ENCODE data around the gene TAF1C. TPM values are rescaled to one million over a fixed set of nuclear protein-coding genes. Genes with fewer than 3 reads are reported as not detected.

TAF1C gene
- total RNA-seq, 1 experiment from 2014 or later, result 89.7 TPM

DNA sequence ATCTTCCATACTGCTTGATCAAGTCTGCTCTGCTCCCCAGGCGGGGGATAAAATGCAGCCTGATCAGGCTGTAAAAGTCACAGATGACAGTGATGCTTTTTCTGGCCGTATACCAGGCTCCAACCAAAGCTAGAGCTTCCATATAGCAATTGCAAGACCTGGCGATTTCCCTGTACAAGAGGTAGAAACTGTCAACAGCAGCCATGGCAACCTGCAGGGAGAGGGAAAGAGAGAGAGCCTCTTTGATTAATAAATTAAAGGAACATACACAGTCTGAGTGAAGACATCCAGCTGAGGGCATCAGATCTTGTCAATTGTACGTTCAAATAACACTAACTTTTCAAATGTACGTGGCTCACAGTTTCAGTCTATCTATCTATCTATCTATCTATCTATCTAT, 55.7 kb downstream of the TAF1C start:
- no peaks in the 10 kb centered on the region for H3K27me3 Mint-ChIP-seq (ENCODE audit: low read depth)
- no peak overlapping the region for H3K4me3 Mint-ChIP-seq
- peaks cover 34% of the 10 kb centered on the region for H3K36me3 Mint-ChIP-seq
- CTCF ChIA-PET, result no interaction called here
- H3K27ac Mint-ChIP-seq, result no peak overlapping the region
- H3K9me3 Mint-ChIP-seq, result no peaks in the 10 kb centered on the region
- no peak for ATAC-seq
- H3K4me1 Mint-ChIP-seq, result peaks cover 13% of the 10 kb centered on the region
- TF ChIP-seq NR3C1 (CRISPR knock-in tag; conservative IDR thresholded peaks at IDR 0.05; ENCODE audit: low read depth) (no peak), ESRRA (CRISPR knock-in tag; IDR thresholded peaks at IDR 0.05; ENCODE audit: borderline replicate concordance) (no peak), NFYB (CRISPR knock-in tag; conservative IDR thresholded peaks at IDR 0.05; ENCODE audit: low read depth) (no peak), ZNF416 (CRISPR knock-in tag; IDR thresholded peaks at IDR 0.05) (no peak), SMAD3 (CRISPR knock-in tag; IDR thresholded peaks at IDR 0.05; ENCODE audit: borderline replicate concordance) (no peak), CBFB (CRISPR knock-in tag; IDR thresholded peaks at IDR 0.05; ENCODE audit: low read depth) (no peak), RELA (CRISPR knock-in tag; IDR thresholded peaks at IDR 0.05; ENCODE audit: borderline replicate concordance) (no peak), NFATC4 (CRISPR knock-in tag; IDR thresholded peaks at IDR 0.05) (no peak), NR1H2 (CRISPR knock-in tag; IDR thresholded peaks at IDR 0.05) (no peak), ZBTB21 (CRISPR knock-in tag; IDR thresholded peaks at IDR 0.05; ENCODE audit: borderline replicate concordance) (no peak), SOX15 (CRISPR knock-in tag; IDR thresholded peaks at IDR 0.05) (no peak), ZNF423 (CRISPR knock-in tag; IDR thresholded peaks at IDR 0.05) (no peak)
- TF ChIP-seq, protein P1, sequence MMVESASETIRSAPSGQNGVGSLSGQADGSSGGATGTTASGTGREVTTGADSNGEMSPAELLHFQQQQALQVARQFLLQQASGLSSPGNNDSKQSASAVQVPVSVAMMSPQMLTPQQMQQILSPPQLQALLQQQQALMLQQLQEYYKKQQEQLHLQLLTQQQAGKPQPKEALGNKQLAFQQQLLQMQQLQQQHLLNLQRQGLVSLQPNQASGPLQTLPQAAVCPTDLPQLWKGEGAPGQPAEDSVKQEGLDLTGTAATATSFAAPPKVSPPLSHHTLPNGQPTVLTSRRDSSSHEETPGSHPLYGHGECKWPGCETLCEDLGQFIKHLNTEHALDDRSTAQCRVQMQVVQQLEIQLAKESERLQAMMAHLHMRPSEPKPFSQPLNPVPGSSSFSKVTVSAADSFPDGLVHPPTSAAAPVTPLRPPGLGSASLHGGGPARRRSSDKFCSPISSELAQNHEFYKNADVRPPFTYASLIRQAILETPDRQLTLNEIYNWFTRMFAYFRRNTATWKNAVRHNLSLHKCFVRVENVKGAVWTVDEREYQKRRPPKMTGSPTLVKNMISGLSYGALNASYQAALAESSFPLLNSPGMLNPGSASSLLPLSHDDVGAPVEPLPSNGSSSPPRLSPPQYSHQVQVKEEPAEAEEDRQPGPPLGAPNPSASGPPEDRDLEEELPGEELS (CRISPR knock-in tag; IDR thresholded peaks at IDR 0.05), result no peak
- TF ChIP-seq, protein P2, sequence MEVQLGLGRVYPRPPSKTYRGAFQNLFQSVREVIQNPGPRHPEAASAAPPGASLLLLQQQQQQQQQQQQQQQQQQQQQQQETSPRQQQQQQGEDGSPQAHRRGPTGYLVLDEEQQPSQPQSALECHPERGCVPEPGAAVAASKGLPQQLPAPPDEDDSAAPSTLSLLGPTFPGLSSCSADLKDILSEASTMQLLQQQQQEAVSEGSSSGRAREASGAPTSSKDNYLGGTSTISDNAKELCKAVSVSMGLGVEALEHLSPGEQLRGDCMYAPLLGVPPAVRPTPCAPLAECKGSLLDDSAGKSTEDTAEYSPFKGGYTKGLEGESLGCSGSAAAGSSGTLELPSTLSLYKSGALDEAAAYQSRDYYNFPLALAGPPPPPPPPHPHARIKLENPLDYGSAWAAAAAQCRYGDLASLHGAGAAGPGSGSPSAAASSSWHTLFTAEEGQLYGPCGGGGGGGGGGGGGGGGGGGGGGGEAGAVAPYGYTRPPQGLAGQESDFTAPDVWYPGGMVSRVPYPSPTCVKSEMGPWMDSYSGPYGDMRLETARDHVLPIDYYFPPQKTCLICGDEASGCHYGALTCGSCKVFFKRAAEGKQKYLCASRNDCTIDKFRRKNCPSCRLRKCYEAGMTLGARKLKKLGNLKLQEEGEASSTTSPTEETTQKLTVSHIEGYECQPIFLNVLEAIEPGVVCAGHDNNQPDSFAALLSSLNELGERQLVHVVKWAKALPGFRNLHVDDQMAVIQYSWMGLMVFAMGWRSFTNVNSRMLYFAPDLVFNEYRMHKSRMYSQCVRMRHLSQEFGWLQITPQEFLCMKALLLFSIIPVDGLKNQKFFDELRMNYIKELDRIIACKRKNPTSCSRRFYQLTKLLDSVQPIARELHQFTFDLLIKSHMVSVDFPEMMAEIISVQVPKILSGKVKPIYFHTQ (CRISPR knock-in tag; IDR thresholded peaks at IDR 0.05), result no peak
- TF ChIP-seq, protein P3, sequence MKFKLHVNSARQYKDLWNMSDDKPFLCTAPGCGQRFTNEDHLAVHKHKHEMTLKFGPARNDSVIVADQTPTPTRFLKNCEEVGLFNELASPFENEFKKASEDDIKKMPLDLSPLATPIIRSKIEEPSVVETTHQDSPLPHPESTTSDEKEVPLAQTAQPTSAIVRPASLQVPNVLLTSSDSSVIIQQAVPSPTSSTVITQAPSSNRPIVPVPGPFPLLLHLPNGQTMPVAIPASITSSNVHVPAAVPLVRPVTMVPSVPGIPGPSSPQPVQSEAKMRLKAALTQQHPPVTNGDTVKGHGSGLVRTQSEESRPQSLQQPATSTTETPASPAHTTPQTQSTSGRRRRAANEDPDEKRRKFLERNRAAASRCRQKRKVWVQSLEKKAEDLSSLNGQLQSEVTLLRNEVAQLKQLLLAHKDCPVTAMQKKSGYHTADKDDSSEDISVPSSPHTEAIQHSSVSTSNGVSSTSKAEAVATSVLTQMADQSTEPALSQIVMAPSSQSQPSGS (CRISPR knock-in tag; IDR thresholded peaks at IDR 0.05; ENCODE audit: borderline replicate concordance, low read depth), result no peak
- no peak for DNase-seq (ENCODE audit: low spot score)
- POLR2A ChIA-PET, result no interaction called here

Other genes with a start within 250 kb of the TAF1C start
- 0.73 to 1.7 TPM (median 1.1 TPM) in 3 replicates for gene OSGIN1, start 233.8 kb downstream of the TAF1C start, total RNA-seq (2021)
- gene NECAB2, start 218.8 kb downstream of the TAF1C start, total RNA-seq (2021), result 2.9 to 4.9 TPM (median 4.4 TPM) in 3 replicates
- not detected in 3 replicates for gene SLC38A8, start 144.3 kb downstream of the TAF1C start, total RNA-seq (2021)
- gene MBTPS1, start 70.1 kb downstream of the TAF1C start, total RNA-seq (2021), result 45.1 to 47.4 TPM (median 46.9 TPM) in 3 replicates
- gene HSDL1, start 41.9 kb downstream of the TAF1C start, total RNA-seq (2021), result 48.6 to 58.1 TPM (median 53.4 TPM) in 3 replicates
- 0.09 to 0.62 TPM (median 0.20 TPM) in 3 replicates for gene DNAAF1, start 41.7 kb downstream of the TAF1C start, total RNA-seq (2021)
- gene ADAD2, start 4.1 kb upstream of the TAF1C start, total RNA-seq (2021), result 0.71 to 1.6 TPM (median 1.4 TPM) in 3 replicates
- gene KCNG4, start 53.0 kb upstream of the TAF1C start, total RNA-seq (2021), result not detected in 3 replicates
- gene WFDC1, start 107.8 kb upstream of the TAF1C start, total RNA-seq (2021), result 0.32 to 0.50 TPM (median 0.41 TPM) in 3 replicates
- 2.4 to 4.3 TPM (median 2.8 TPM) in 3 replicates for gene ATP2C2, start 181.5 kb upstream of the TAF1C start, total RNA-seq (2021)